Suppressor macrophage treated with lipopolysaccharide for 4 hours (primary cell): ENCODE data around the gene PTGES3L.
A peak's percentile ranks its signal among the peaks of the same experiment; 100 is the strongest.
"Not testable (repeated sequence)": the region's sequence is repeated elsewhere in the genome, so short reads cannot be mapped to it uniquely, and the experiment has no call there.

Source experiments
- DNase-seq: peaks from one replicate; pipeline ENCODE4 v3.0.0-alpha.2; 2020

Gene PTGES3L

GRCh38 chr17:43014020-43014648 lies 34.3 kb upstream of the PTGES3L start:
- DNase-seq = no peak

GRCh38 chr17:43013296-43013695 lies 33.4 kb upstream of the PTGES3L start:
- DNase-seq = no peak

GRCh38 chr17:43011728-43012472 lies 32.0 kb upstream of the PTGES3L start:
- no peak for DNase-seq

GRCh38 chr17:43010667-43011308 lies 30.9 kb upstream of the PTGES3L start:
- no peak for DNase-seq

GRCh38 chr17:43006639-43007551 lies 27.0 kb upstream of the PTGES3L start, which contains the start of gene IFI35:
Gene IFI35 (plus strand): TSS chr17:43006784. CDS start chr17:43006948, 164 bp downstream.
- peak; percentile 94 for DNase-seq

- no peak for DNase-seq
Measured at GRCh38 chr17:43003542-43004172, 23.8 kb upstream of the PTGES3L start.

- DNase-seq = not testable (repeated sequence)
Measured at GRCh38 chr17:43000894-43001293, 21.0 kb upstream of the PTGES3L start.

GRCh38 chr17:42999003-42999525 lies 19.2 kb upstream of the PTGES3L start:
- no peak for DNase-seq

GRCh38 chr17:42997984-42998938 lies 18.4 kb upstream of the PTGES3L start, which contains the start of gene RPL27:
Gene RPL27 (plus strand): TSS chr17:42998419. CDS start chr17:42998751, 332 bp downstream.
- DNase-seq = peak; percentile 100

- DNase-seq = no peak
Measured at GRCh38 chr17:42997390-42997983, 17.6 kb upstream of the PTGES3L start.

- not testable (repeated sequence) for DNase-seq
Measured at GRCh38 chr17:42993913-42994312, 14.0 kb upstream of the PTGES3L start.

- DNase-seq = no peak
Measured at GRCh38 chr17:42992872-42993271, 13.0 kb upstream of the PTGES3L start.

- no peak for DNase-seq
Measured at GRCh38 chr17:42991471-42991870, 11.6 kb upstream of the PTGES3L start.

- no peak for DNase-seq
Measured at GRCh38 chr17:42989726-42990652, 10.1 kb upstream of the PTGES3L start.

- no peak for DNase-seq
Measured at GRCh38 chr17:42989141-42989540, 9.3 kb upstream of the PTGES3L start.

GRCh38 chr17:42985225-42985624 lies 5.3 kb upstream of the PTGES3L start:
- peak; percentile 90 for DNase-seq

- DNase-seq = no peak
Measured at GRCh38 chr17:42982266-42982665, 2.4 kb upstream of the PTGES3L start.

GRCh38 chr17:42980766-42981397 lies 1.0 kb upstream of the PTGES3L start:
- peak; percentile 33 for DNase-seq
